Fibroblast of villous mesenchyme (primary cell): Measurements from ENCODE around the gene ABCC9. TPM values are rescaled to one million over a fixed set of nuclear protein-coding genes. Genes with fewer than 3 reads are reported as not detected.
"Not testable (repeated sequence)": the region's sequence is repeated elsewhere in the genome, so short reads cannot be mapped to it uniquely, and the experiment has no call there.

ENCODE experiments used
- DNase-seq: peaks from one replicate; pipeline ENCODE4 v3.0.0-alpha.2; 2010; ENCODE audit warnings: low read depth
- H3K4me3 ChIP-seq: 2 replicates; pipeline ENCODE4 v1.5.1; 2011; ENCODE audit warnings: low read depth, mild to moderate bottlenecking, low read length
- CTCF ChIP-seq: IDR thresholded peaks from 2 replicates; pipeline ENCODE4 v1.5.1; 2012; ENCODE audit warnings: low read depth, mild to moderate bottlenecking, low read length; ENCODE audit not compliant: insufficient read depth
- total RNA-seq: library from RNA; depleted of rRNA; stranded (reverse); fragments of >200 nt; gene quantifications from 2 replicates; pipeline ENCODE4 v1.2.3, GENCODE V29; 2012

Gene ABCC9
- total RNA-seq, 1 donor: 12.1 TPM

GRCh38 chr12:21907948-21908837, 33.0 kb downstream of the ABCC9 start:
- no peak for TF ChIP-seq CTCF
- no peak overlapping the region for H3K4me3 ChIP-seq
- no peak for DNase-seq

GRCh38 chr12:21906919-21907493, 34.2 kb downstream of the ABCC9 start:
- DNase-seq: peak; percentile 16
- H3K4me3 ChIP-seq: no peak overlapping the region
- no peak for TF ChIP-seq CTCF

GRCh38 chr12:21899532-21899931, 41.7 kb downstream of the ABCC9 start:
- not testable (repeated sequence) for DNase-seq, H3K4me3 ChIP-seq

- DNase-seq: no peak
- no peak for TF ChIP-seq CTCF
- no peak overlapping the region for H3K4me3 ChIP-seq
Observed at GRCh38 chr12:21895651-21896050, 45.6 kb downstream of the ABCC9 start.

DNA sequence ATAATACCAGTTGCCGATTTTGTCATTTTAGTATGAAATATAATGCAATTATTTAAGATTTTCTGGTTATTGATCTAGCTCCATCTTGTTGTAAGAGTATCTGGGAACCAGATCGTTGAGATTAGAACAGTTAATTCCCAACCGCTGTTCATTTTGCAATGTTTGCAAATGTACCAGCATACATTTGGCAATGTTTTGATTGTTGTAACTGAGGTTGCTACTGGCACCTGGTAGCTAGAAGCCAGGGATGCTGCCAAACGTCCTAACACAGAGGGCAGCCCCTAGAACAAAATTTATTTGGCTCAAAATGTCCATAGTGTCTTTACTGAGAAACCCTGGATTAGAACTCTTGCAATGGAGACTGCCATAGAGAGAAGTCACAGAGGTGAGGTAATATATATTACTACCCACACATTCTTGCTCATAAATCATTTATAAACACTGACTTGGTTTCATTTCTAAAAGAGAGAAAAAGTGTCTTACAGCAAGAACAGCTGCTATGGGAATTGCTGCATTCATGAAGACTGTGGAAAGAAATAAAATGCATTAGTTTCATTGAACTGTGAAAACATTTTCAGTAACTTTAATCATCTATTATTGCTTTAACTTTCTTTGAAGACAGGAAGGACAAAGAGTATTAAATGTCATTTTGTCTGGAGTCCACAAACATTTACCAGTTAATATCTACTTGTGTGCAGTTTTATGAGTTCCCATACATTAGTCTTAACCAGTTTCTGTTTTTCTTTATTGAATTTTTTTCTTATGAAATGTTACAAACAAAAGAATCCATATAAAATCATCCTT, 46.2 kb downstream of the ABCC9 start:
- no peak for TF ChIP-seq CTCF
- DNase-seq: peak; percentile 6
- H3K4me3 ChIP-seq: no peak overlapping the region

- H3K4me3 ChIP-seq: no peak overlapping the region
- TF ChIP-seq CTCF: no peak
- DNase-seq: no peak
Observed at GRCh38 chr12:21893924-21894323, 47.3 kb downstream of the ABCC9 start.

DNA sequence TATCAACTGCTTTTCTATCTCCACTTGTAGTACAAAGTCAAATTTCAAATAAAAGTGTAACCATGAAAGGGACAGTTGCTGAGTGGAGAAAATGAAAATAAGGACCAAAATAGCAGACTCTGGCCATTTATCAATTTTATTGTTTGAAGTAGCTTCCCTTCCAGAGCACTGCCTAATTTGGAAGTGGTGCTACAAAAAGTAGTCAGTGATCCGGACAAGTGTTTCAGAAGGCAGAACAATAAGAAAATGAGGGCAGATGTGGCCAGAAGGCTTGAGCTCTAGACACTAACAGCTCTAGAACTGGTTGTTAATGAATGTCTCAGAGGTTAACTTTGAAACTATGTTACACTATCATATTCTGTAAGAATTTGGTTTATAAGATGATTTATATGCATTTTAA, 48.9 kb downstream of the ABCC9 start:
- TF ChIP-seq CTCF: no peak
- no peak for DNase-seq
- H3K4me3 ChIP-seq: no peak overlapping the region
